ENCODE results near the gene PSKH1.

Gene PSKH1

GRCh38 chr16:67975321-67976105, 82.5 kb downstream of the PSKH1 start:
- no peak for DNase-seq

DNA sequence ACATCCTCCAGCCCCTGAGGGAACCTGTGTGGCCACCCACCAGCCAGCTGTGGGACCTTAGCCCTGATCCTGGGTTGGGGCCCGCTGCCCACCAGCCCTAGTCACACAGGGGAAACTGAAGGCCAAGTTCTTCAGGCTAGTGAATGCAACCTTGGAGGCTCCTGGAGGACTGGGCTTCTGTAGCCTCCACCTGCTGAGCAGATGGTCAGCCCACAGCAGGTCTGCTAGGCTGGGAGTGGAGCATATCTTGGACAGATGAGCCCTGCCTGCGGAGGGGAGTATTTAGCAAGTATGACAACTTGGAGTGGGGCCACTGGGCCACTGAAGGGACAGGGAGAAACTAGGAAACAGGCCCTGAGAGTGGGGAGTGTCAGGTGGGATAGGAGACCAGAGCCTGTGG, 83.2 kb downstream of the PSKH1 start:
- no peak for DNase-seq

DNA sequence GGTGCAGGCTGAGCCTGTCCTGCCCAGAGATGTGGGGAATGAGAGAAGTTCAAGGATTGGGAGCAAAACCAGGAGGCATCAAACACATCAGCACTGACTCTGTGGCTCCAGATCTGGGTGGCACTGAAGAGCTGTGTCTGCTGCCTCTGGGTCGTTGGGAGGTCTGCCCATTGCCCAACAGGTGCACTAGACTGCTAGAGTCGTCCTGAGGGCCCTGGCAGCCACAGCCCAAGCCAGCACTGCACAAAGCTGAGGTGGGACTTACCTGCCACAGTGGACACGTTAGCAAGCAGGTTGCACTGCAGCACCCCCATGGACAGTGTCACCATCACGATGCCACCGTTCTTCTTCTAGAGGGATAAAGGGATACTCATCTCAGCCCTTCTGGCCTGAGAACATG, 84.0 kb downstream of the PSKH1 start:
- no peak for DNase-seq

DNA sequence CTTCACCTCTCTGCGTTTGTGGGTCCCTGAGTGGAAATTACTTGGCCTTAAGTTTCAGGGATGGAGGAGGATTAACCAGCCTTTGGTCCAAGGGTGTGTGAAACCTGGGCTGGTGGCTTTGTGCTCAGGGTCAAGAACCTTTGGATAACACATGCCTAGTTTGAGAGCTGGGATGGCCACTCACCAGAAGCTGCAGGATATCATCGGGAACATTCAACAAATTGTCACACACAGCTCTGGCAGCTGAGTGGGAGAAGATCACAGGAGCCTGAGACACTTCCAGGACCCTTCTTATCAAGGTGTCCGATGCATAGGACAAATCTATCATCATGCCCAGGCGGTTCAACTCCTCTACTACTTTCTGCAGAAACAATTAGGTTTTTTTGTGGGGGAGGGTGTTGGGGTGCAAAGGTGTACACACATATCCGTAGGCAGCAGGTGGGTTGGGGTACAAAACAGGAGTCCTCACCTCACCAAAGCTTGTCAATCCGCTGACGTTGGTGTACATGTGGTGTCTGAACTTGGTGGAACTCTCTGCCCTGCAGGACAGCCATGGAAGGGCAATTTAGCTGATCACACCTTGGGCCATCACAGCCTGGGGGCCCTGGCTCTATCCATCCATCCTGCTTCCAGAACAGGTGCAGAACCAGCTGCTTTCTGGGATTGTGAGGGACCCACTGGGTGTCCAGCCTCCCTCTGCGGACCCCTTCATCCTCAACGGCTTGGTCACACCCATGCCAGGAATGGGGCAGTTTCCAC, 84.6 kb downstream of the PSKH1 start:
- DNase-seq: no peak
